ENCODE results near the gene APBB3. TPM values are rescaled to one million over a fixed set of nuclear protein-coding genes. Genes with fewer than 3 reads are reported as not detected.

APBB3 gene
- total and polyA plus RNA-seq, 9 of the 15 experiments (the other 6 are each of a cell fraction or from before 2014, with no cell fraction given): 0.17 to 24.3 (median 9.5) TPM

DNA sequence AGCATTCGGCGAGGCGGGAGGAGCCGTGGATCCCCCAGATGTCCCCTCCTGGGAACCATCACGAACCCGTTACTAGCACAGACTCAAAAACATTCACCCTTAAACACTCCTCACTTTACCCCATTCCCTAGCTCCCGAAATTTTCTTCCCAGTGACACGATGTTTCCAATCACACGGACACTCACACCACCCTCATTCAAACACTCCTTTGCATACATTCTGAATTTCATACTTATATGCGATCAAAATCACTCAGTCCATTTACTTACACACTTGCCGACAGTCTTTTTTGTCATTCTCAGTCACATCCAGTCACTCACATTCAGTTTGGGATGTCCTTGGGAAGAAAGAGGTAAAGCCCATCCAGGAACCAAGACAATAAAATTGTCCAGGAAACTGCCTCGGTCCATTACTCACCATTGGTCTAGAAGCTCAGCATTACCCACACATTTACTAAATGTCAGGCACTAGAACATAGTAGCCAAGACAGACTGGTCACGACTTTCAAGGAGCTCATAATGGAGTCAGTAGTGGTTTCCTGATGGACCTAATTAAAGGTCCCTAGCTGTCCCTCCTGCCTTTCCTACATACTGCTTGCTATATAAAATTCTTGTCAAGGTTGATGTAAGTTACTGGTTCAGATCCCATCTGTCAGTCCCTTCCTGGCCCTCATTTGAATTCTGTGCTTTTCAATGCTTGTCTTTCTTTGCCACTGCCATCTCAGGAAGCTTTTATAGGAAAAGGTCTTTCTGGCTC lies 804 bp upstream of the APBB3 start (continued):
- TF ChIP-seq ZNF175 (CRISPR knock-in tag; IDR thresholded peaks at IDR 0.05; ENCODE audit: low read depth) (peak; percentile 34; the same call in 1 of the 2 replicates), DNMT1 (IDR thresholded peaks at IDR 0.05) (0 out of 2 replicates have a peak, but pooled peaks have one; percentile 72)

DNA sequence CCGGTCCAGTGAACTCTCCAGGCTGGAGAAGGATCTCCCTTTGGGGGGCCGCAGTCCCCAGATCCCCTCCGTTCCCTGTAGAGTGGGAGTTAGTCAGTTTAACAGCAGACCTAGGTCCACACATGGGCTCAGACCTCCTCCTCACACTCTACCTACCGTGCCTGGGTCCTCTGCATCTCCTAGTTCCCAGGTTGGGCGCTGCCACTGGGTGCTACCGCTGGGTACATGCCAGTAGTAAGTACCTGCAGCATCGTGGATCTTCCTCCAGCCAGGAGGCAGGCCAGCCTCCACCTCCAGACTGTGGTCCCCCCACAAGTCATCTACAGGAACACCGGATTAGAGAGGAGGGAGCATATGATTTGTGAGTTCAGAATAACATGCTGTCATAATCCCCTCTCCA lies 802 bp downstream of the APBB3 start:
- TSS peak; percentile 75 for BruUV-seq (replicated peaks)
- ChIA-PET CTCF (ENCODE audit: low intra/inter-chr PET ratio) (no interaction called here), POLR2A (interaction anchor here (0.7 to 6.8 kb wide), 9 partner anchors 9 to 84 kb away, joined by 3 to 46 read pairs (median 3); partner anchors contain the start of genes EIF4EBP3, IK and NDUFA2)
- no peak for TF ChIP-seq STAG1 (CRISPR knock-in tag; IDR thresholded peaks at IDR 0.05; ENCODE audit: borderline replicate concordance)
- no peak for TF ChIP-seq ZNF77 (CRISPR knock-in tag; IDR thresholded peaks at IDR 0.05)
- TF ChIP-seq RAD21 (CRISPR knock-in tag; conservative IDR thresholded peaks at IDR 0.05 in 1 of 2, IDR thresholded peaks at IDR 0.05 in 1 of 2): no peak
- no peak for TF ChIP-seq JUN (IDR thresholded peaks at IDR 0.05; ENCODE audit: borderline replicate concordance, low read depth, low read length)
- 0 out of 2 replicates have a peak, but pooled peaks have one; percentile 24 for TF ChIP-seq JUN (CRISPR knock-in tag; IDR thresholded peaks at IDR 0.05; ENCODE audit: borderline replicate concordance)
- no peak for TF ChIP-seq RNF2 (IDR thresholded peaks at IDR 0.05)
- no peak for TF ChIP-seq CUX1 (CRISPR knock-in tag; IDR thresholded peaks at IDR 0.05)
- TF ChIP-seq, protein P1, sequence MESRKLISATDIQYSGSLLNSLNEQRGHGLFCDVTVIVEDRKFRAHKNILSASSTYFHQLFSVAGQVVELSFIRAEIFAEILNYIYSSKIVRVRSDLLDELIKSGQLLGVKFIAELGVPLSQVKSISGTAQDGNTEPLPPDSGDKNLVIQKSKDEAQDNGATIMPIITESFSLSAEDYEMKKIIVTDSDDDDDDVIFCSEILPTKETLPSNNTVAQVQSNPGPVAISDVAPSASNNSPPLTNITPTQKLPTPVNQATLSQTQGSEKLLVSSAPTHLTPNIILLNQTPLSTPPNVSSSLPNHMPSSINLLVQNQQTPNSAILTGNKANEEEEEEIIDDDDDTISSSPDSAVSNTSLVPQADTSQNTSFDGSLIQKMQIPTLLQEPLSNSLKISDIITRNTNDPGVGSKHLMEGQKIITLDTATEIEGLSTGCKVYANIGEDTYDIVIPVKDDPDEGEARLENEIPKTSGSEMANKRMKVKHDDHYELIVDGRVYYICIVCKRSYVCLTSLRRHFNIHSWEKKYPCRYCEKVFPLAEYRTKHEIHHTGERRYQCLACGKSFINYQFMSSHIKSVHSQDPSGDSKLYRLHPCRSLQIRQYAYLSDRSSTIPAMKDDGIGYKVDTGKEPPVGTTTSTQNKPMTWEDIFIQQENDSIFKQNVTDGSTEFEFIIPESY (CRISPR knock-in tag; IDR thresholded peaks at IDR 0.05): 0 out of 2 replicates have a peak, but pooled peaks have one; percentile 11
- TF ChIP-seq ZNF347 (CRISPR knock-in tag; IDR thresholded peaks at IDR 0.05; ENCODE audit: low read depth): no peak
- TF ChIP-seq ZBTB17 (CRISPR knock-in tag; IDR thresholded peaks at IDR 0.05): no peak
- TF ChIP-seq ATF7 (IDR thresholded peaks at IDR 0.05): no peak

More for the DNA sequence above, 802 bp downstream of the APBB3 start:
- in situ Hi-C loops (cut with MboI): loop anchor here (5.0 kb wide), 1 partner anchor 154 kb away; no protein-coding TSS in a partner anchor
- H3K36me3 ChIP-seq (ENCODE audit: control insufficient read depth, insufficient read depth, low read length): peaks cover 42% of the 10 kb centered on the region
- intact Hi-C loops (cut with micrococcal nuclease): no loop called here
- H3K4me1 ChIP-seq (replicated peaks in 1 of 2; ENCODE audit: control insufficient read depth in 2 of 2, insufficient read depth in 2 of 2, low read length in 2 of 2): peaks cover 26 to 42% of the 10 kb centered on the region in 2 experiments
- peak overlapping the region; percentile 98 for H3K27ac ChIP-seq (ENCODE audit: extremely low read depth, low read depth, low read length)
- no peaks in the 10 kb centered on the region for H3K9me1 ChIP-seq (ENCODE audit: control insufficient read depth, insufficient read depth, low read length)
- WGBS (ENCODE audit: insufficient coverage, low coverage, missing lambda C conversion rate): 43% methylated on average over 8 of the region's 8 CpGs
- H2AFZ ChIP-seq (ENCODE audit: low read depth, low read length): peak overlapping the region; percentile 94
- DNase-seq (ENCODE audit: extremely low read depth in 1 of 4, low spot score in 3 of 4) (no peak), ATAC-seq (no peak), FAIRE-seq (peak; percentile 51)
- peak overlapping the region; percentile 75 for H3K4me3 ChIP-seq
- H3K79me2 ChIP-seq (ENCODE audit: control insufficient read depth, insufficient read depth, low read length): peaks cover 36% of the 10 kb centered on the region
- no peaks in the 10 kb centered on the region for H4K20me1 ChIP-seq (replicated peaks; ENCODE audit: control insufficient read depth, insufficient read depth, low read length)
- peak overlapping the region; percentile 93 to 100 for H3K9ac ChIP-seq (ENCODE audit: insufficient read depth in 1 of 2, low read depth in 2 of 2, low read length in 2 of 2)
- H3K9me3 ChIP-seq (replicated peaks; ENCODE audit: control insufficient read depth, insufficient read depth, low read depth, low read length): no peaks in the 10 kb centered on the region
- H3K4me2 ChIP-seq (ENCODE audit: insufficient read depth, low read length): peak overlapping the region; percentile 99
- no peaks in the 10 kb centered on the region for H3K27me3 ChIP-seq (ENCODE audit: control insufficient read depth in 2 of 2, insufficient read depth in 2 of 2, low read length in 2 of 2)

Measured in K562 (cell line).